Measurements from ENCODE around the gene GNAI2.

Gene GNAI2

GRCh38 chr3:50203113-50203808 lies 32.7 kb upstream of the GNAI2 start:
- no peak for TF ChIP-seq CTCF (IDR thresholded peaks at IDR 0.05)
- Histone ChIP-seq H3K4me3 (ENCODE audit: low read depth in 1 of 2, low read length in 1 of 2) (no peak overlapping the region), H3K27me3 (peaks cover 90% of the 10 kb centered on the region)

GRCh38 chr3:50203809-50204803 lies 31.9 kb upstream of the GNAI2 start:
- no peaks in the 10 kb centered on the region for H3K9me3 ChIP-seq
- no peak overlapping the region for H3K4me3 ChIP-seq (ENCODE audit: low read depth in 1 of 2, low read length in 1 of 2)
- TF ChIP-seq CTCF (IDR thresholded peaks at IDR 0.05) = no peak
- peaks cover 0 to 12% of the 10 kb centered on the region in 2 experiments for H3K4me1 ChIP-seq (ENCODE audit: control insufficient read depth in 1 of 2, insufficient read depth in 1 of 2, low read depth in 1 of 2, low read length in 1 of 2)
- peaks cover 87% of the 10 kb centered on the region for H3K27me3 ChIP-seq
- no peak overlapping the region for H3K27ac ChIP-seq
- H3K36me3 ChIP-seq = no peaks in the 10 kb centered on the region

More at GRCh38 chr3:50203113-50203808, 32.7 kb upstream of the GNAI2 start:
- Histone ChIP-seq H3K9me3 (no peaks in the 10 kb centered on the region), H3K36me3 (no peaks in the 10 kb centered on the region), H3K4me1 (ENCODE audit: control insufficient read depth in 1 of 2, insufficient read depth in 1 of 2, low read depth in 1 of 2, low read length in 1 of 2) (peaks cover 0 to 12% of the 10 kb centered on the region in 2 experiments), H3K27ac (no peak overlapping the region)

- Histone ChIP-seq H3K27me3 (peaks cover 81% of the 10 kb centered on the region), H3K4me1 (ENCODE audit: control insufficient read depth in 1 of 2, insufficient read depth in 1 of 2, low read depth in 1 of 2, low read length in 1 of 2) (peaks cover 0 to 12% of the 10 kb centered on the region in 2 experiments), H3K36me3 (no peaks in the 10 kb centered on the region), H3K9me3 (no peaks in the 10 kb centered on the region), H3K27ac (no peak within 1 kb of the TSS), H3K4me3 (ENCODE audit: low read depth in 1 of 2, low read length in 1 of 2) (no peak within 1 kb of the TSS)
- no peak for TF ChIP-seq CTCF (IDR thresholded peaks at IDR 0.05)
Measured at GRCh38 chr3:50204804-50205412, 31.1 kb upstream of the GNAI2 start, which contains the start of gene SLC38A3. Gene SLC38A3 (plus strand): TSS chr3:50205271. CDS start chr3:50214200, 8,929 bp downstream.

- H3K27ac ChIP-seq = no peak overlapping the region
- H3K27me3 ChIP-seq = peaks cover 78% of the 10 kb centered on the region
- H3K9me3 ChIP-seq = no peaks in the 10 kb centered on the region
- H3K36me3 ChIP-seq = no peaks in the 10 kb centered on the region
- peaks cover 0 to 12% of the 10 kb centered on the region in 2 experiments for H3K4me1 ChIP-seq (ENCODE audit: control insufficient read depth in 1 of 2, insufficient read depth in 1 of 2, low read depth in 1 of 2, low read length in 1 of 2)
- no peak overlapping the region for H3K4me3 ChIP-seq (ENCODE audit: low read depth in 1 of 2, low read length in 1 of 2)
- no peak for TF ChIP-seq CTCF (IDR thresholded peaks at IDR 0.05)
Measured at GRCh38 chr3:50205413-50206276, 30.4 kb upstream of the GNAI2 start.
